NCI-H2196 treated with DMSO at 0.1 percent for 48 hours (cell line): ENCODE data around the gene UAP1.

Source experiments
- DNase-seq: peaks from one replicate; lab custom pipeline; 2025; ENCODE audit not compliant: unreplicated experiment; lab: John Stamatoyannopoulos, UW

The UAP1 gene

GRCh38 chr1:162612606-162613400 lies 51.3 kb downstream of the UAP1 start:
- no peak for DNase-seq

GRCh38 chr1:162616848-162617247 lies 55.3 kb downstream of the UAP1 start:
- no peak for DNase-seq

DNA sequence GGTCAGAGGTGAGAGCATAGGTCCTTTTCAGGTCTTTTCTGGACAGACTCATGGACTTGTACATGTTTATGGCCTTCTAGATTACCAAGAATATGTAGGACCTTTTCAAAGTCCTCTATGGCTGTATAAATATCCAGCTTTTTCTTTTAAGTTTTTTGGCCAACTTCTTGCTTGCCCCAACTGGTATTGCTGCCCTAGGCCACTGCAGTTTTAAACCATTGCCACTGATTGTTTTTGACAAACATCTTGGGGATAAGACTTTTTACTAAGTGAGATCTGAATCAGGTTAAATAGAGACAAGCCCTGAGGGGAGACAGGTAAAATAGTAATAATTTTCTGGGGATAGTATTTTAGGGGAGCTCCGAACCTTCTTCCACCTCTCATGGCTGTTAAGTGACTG lies 56.0 kb downstream of the UAP1 start:
- no peak for DNase-seq

- DNase-seq = no peak
Observed at GRCh38 chr1:162619076-162619475, 57.6 kb downstream of the UAP1 start.

DNA sequence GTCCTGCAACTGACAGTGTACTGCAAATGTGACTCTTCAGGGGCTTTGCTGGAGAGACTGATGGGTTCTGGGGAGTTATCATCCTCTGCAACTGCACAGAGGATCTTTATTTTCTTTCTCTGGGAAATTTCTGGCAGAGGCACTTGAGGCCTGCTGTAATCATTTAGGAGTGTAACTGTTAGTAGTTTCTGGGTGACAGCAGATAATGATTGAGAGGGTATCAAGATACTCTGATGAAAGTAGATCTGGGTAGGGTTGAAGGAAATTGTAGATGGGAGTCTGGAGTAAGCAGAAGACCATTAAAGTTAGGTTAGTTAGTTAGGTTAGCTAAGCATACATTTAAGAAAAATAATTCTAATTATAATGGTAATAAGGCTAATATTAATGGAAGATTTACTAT lies 59.7 kb downstream of the UAP1 start:
- DNase-seq = no peak

- no peak for DNase-seq
Observed at GRCh38 chr1:162625679-162626078, 64.2 kb downstream of the UAP1 start.

GRCh38 chr1:162626094-162626493 lies 64.6 kb downstream of the UAP1 start:
- no peak for DNase-seq

DNA sequence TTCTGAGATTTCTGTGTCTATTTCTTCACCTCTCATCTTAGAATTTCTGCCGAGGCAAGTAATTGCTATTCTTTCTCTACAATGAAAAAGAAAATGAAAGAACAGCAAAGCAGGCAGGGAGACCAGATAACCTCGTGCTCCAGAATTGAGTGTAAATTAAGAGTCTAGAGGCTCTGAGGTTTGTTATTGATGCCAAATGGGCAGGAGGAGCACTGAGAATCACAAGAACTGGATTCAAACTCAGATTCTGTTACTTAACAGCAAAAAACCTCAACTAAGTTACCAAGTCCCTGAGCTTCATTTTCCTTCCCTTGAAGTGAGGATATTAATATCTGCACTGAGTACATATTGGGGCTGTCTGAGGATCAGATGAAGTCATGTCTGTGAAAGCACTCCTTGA lies 65.2 kb downstream of the UAP1 start:
- DNase-seq = no peak

DNA sequence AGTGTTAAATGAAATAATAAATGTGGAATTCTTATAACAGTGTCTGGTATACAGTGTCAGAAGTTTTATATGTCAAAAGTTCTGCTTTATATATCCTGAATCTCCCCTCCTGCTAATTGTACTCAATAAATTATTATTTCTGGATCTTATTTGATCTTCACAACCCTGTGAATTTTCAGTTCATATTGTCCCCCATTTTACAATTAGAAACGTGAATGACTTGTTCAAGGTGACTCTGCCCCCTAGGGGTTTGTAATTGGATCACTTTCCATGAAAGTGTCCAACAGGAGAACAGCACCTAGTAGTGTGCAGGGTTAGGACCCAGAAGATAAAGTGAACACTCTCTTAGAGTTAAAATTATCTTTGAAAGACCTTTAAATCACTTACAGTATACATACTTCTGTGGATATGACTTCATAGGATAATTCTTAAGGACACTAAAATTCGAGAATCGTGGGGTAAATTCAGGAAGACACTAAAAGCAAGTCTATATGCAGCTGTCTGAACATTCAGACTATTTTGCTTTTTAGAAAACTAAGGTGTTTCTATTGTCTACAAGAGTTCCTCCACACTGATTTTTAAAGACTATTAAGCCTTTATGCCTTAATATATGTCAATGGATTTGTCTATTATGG lies 66.3 kb downstream of the UAP1 start:
- DNase-seq = no peak

- no peak for DNase-seq
Observed at GRCh38 chr1:162629077-162629627, 67.6 kb downstream of the UAP1 start.

DNA sequence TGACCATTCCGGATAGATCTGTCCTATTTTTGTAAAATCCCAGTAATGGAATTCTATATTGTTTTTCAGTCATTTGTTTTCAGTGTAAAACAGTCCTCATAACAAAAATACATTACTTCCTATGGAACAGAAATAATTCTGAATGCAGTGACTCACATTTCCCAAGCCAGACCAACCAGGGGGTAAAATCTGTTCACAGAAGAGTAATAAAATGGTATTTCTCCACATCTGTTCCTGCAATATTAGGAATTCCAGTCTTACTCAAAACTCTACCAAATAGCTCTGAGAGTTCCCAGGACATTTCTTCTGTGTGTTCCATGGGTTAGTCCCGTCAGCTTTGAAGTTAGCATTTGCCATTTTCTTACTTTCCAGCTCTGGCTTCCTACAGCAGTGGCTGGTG lies 68.1 kb downstream of the UAP1 start:
- DNase-seq = no peak

GRCh38 chr1:162631546-162632191 lies 70.1 kb downstream of the UAP1 start:
- no peak for DNase-seq

- no peak for DNase-seq
Observed at GRCh38 chr1:162632217-162632666, 70.7 kb downstream of the UAP1 start, which contains the start of gene DDR2. Gene DDR2 (plus strand): TSS chr1:162632464. CDS start chr1:162719064, 86,600 bp downstream.

GRCh38 chr1:162632698-162633080 lies 71.2 kb downstream of the UAP1 start:
- no peak for DNase-seq

DNA sequence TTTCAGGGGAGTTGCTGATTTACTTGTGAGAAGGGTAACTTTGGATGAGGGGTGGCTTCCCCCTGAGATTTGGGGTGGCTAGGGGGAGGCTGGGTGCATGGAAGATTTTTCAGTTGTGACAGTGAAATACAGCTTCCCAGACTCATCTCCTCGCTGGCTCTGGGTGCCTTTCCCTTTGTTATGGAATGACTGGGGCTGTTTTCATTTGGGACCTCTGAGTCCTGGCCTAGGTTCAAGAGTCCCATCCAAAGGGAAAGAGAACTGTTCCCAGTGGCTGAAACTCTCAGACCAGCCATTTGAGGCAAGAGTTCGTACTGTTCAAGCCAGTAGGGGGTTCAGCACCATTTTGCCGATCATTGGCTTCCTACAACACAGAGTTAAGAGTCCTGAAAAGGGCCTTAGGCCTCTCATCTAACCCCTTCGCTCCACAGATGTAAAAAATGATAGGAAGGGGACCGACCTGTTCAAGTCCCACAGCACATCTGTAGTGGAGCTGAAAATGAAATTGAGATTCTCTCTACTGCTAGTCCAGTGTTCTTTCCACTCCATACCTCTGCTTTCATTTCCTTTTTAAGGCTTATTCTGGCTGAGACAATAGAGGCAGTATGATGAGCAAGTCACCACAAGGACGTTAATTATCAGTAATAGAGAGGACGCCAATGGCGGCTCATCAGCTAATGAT lies 71.7 kb downstream of the UAP1 start:
- no peak for DNase-seq

- no peak for DNase-seq
Observed at GRCh38 chr1:162635418-162635817, 73.9 kb downstream of the UAP1 start.

DNA sequence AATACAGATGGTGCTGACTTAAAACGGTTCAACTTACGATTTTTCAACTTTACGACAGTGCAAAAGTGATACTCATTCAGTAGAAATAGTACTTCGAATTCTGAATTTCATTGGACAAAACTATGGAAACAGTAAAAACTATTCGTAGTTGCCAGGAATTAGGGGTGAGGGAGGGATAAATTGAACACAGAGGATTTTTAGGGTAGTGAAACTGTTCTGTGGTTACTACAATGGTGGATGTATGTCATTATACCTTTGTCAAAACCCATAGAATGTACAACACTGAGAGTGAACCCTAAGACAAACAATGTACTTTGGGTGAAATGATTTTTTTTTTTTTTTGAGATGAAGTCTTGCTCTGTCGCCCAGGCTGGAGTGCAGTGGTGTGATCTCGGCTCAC lies 78.2 kb downstream of the UAP1 start:
- DNase-seq = no peak

- DNase-seq = no peak
Observed at GRCh38 chr1:162641114-162641513, 79.6 kb downstream of the UAP1 start.

DNA sequence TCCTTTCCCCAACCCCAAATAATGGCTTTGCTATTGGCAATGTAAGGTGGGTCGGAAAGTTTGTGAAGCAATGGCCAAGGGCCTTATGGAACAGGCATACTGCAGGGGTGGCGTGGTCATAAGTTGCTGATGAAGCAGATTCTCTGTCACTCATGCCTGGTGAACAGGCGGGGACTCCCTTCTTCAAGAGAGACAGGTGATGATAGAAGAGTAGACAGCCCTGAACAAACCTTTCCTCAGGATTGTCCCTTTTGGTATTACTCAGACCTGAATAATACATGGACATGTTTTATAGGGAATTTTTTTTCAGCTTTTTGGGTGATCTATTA lies 83.4 kb downstream of the UAP1 start:
- no peak for DNase-seq

DNA sequence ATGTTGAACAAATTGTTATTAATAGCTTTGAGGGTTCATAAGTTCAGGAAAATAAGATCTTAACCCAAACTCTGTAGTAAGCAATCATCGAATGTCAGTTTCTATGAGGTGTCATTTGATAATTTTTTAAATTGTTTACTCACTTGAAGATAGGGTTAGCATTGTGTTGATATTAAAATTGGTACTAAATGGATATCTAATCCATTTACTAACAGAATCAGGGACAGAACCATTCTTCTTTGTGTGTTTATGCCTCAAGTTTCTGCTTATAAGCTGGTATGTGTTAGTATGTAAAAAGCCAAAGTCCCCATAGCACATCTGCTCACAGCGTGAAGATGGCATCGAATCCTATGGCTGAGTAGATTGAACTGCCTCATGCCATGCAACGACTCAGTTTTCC lies 84.1 kb downstream of the UAP1 start:
- no peak for DNase-seq

DNA sequence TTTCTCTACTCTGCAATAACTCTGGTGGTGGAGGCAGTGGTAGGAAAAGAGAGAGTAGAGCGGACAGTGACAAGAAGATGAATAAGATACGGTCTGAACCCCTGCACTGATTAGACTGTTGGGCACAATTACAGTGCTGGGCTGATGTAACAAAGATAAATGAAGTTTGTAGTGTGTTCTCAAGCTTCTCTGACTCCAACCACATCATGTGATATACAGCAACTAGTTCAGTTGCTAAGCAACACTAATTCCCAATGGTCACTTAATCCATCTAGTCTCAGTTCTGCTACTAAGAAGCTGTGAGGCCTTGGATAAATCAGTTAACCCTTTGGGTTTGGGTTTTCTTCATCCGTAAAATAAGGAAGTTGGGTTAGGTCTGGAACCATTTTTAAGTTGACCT lies 88.1 kb downstream of the UAP1 start:
- no peak for DNase-seq
